GM06990 (cell line): Measurements from ENCODE around the gene TBC1D22B.
"Not testable (repeated sequence)": the region's sequence is repeated elsewhere in the genome, so short reads cannot be mapped to it uniquely, and the experiment has no call there.

Experiments
- DNase-seq: peaks from one replicate; pipeline ENCODE4 v3.0.0-alpha.2; 2011; ENCODE audit not compliant: insufficient read length; ENCODE audit errors: extremely low read depth
- H3K27me3 ChIP-seq: replicated peaks from 2 replicates; pipeline ENCODE4 v1.6.0; 2011; ENCODE audit warnings: low read length; ENCODE audit not compliant: control insufficient read depth, insufficient read depth
- H3K36me3 ChIP-seq: 2 replicates; pipeline ENCODE4 v1.5.1; 2011; ENCODE audit warnings: low read length; ENCODE audit not compliant: control insufficient read depth, insufficient read depth
- H3K4me3 ChIP-seq: replicated peaks from 2 replicates; pipeline ENCODE4 v1.5.1; 2011; ENCODE audit warnings: low read depth, mild to moderate bottlenecking, control low read depth, low read length
- CTCF ChIP-seq: IDR thresholded peaks from 2 replicates; pipeline ENCODE4 v1.5.1; 2011; ENCODE audit warnings: low read length, control low read depth, mild to moderate bottlenecking, inconsistent platforms; ENCODE audit not compliant: insufficient read depth, poor library complexity, severe bottlenecking

Gene TBC1D22B

DNA sequence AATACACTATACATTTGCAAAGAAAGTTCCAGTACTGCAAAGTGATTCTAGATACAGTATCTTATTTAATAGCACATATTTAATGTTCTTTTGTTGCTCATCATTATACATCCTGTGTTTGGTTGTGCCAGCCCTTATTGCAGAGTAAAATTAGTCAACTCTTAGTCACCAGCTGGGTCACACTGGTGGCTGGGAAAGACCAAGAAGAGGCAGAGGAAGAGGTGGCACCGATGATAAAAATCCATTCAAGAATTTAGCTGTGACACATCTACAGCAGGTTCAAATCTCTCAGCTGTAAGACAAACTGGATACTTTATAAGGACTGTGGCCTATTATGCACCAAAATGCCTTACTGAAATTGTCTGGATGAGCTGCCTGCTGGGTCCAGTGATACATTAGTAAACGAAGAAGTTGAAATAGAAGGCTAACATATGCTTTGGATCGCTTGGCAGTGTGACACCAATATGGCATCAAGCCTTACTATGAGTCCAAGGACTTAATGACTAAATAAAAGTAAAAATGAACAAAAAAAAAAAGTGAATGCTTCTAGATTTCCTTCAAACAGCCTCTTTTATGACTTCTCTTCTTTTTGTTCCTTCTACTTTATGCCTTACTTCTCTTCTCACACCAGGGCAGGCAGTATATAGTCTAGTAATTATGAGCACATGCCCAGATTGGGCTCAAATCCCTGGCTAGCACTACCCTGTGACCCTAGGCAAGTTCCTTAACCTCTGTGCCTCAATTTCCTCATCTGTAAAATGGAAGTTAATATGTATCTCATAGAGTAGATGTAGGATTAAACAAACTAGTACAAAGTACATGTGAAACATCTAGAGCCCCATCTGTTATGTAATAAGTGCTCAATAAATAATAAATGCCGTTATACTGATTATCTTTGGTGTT, 66.8 kb downstream of the TBC1D22B start:
- TF ChIP-seq CTCF, result no peak
- Histone ChIP-seq H3K36me3 (peaks cover 4% of the 10 kb centered on the region), H3K4me3 (no peak overlapping the region), H3K27me3 (no peaks in the 10 kb centered on the region)
- no peak for DNase-seq

DNA sequence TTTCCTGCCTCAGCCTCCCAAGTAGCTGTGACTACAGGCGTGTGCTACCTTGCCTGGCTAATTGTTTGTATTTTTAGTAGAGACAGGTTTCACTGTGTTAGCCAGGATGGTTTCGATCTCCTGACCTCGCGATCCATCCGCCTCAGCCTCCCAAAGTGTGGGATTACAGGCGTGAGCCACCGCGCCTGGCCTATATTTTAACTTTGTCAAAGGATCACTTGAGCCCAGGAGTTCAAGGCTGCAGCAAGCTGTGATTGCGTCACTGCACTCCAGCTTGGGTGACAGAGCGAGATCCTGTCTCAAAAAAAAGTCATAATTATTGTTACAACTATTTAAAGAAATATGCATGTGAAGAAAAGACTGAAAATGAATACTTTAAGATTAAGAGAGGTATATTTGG, 72.8 kb downstream of the TBC1D22B start:
- not testable (repeated sequence) for DNase-seq, H3K27me3 ChIP-seq, H3K4me3 ChIP-seq, H3K36me3 ChIP-seq

GRCh38 chr6:37331047-37331446, 73.5 kb downstream of the TBC1D22B start:
- Histone ChIP-seq H3K4me3 (no peak overlapping the region), H3K27me3 (no peaks in the 10 kb centered on the region), H3K36me3 (peaks cover 6% of the 10 kb centered on the region)
- TF ChIP-seq CTCF, result no peak
- DNase-seq, result no peak

GRCh38 chr6:37332894-37333293, 75.3 kb downstream of the TBC1D22B start:
- Histone ChIP-seq H3K36me3 (peaks cover 6% of the 10 kb centered on the region), H3K27me3 (no peaks in the 10 kb centered on the region), H3K4me3 (no peak overlapping the region)
- DNase-seq, result no peak
- TF ChIP-seq CTCF, result no peak

- Histone ChIP-seq H3K27me3 (no peaks in the 10 kb centered on the region), H3K36me3 (peaks cover 6% of the 10 kb centered on the region), H3K4me3 (no peak overlapping the region)
- DNase-seq, result no peak
- TF ChIP-seq CTCF, result no peak
Measured at GRCh38 chr6:37334047-37334446, 76.5 kb downstream of the TBC1D22B start.

GRCh38 chr6:37338317-37338716, 80.7 kb downstream of the TBC1D22B start:
- H3K4me3 ChIP-seq, result not testable (repeated sequence)

More at GRCh38 chr6:37338317-37338716, 80.7 kb downstream of the TBC1D22B start:
- H3K27me3 ChIP-seq, DNase-seq, H3K36me3 ChIP-seq: not testable (repeated sequence)
